Endothelial cell of umbilical vein (primary cell): ENCODE results near the gene DIDO1. TPM values are rescaled to one million over a fixed set of nuclear protein-coding genes. Genes with fewer than 3 reads are reported as not detected.
A peak's percentile ranks its signal among the peaks of the same experiment; 100 is the strongest.

Experiments
- BruUV-seq: library from RNA; stranded (reverse); fragments of 400-500 nt; replicated peaks from 2 replicates; lab custom pipeline; 2021; lab: Mats Ljungman, UMichigan
- CTCF ChIA-PET: fragments of 300-600, 350-600 bp; sonication (Branson Sonifier 250); formaldehyde crosslinking; loops from one replicate; lab custom pipeline; 2021; ENCODE audit warnings: antibody characterized with exemption, inconsistent platforms; lab: Charles Lee
- POLR2A ChIA-PET: fragments of 300-600, 350-600 bp; sonication (Branson Sonifier 250); formaldehyde crosslinking; loops from one replicate; lab custom pipeline; 2021; ENCODE audit warnings: antibody characterized with exemption, inconsistent platforms; lab: Charles Lee
- DNase-seq: peaks from one replicate; pipeline ENCODE4 v3.0.0-alpha.2; 2011; ENCODE audit warnings: low read depth, low spot score
- FAIRE-seq: peaks from 2 replicates; lab custom pipeline; 2011; peaks lifted over from hg19 to GRCh38; lab: Jason Lieb, UNC
- H2AFZ ChIP-seq: 2 replicates; pipeline ENCODE4 v1.6.0; 2012; ENCODE audit warnings: low read depth, low read length, control low read depth, inconsistent platforms
- H3K27ac ChIP-seq: 2 replicates; pipeline ENCODE4 v1.5.1; 2011; ENCODE audit warnings: low read depth, mild to moderate bottlenecking, control low read depth, low read length, moderate library complexity; ENCODE audit not compliant: insufficient read depth
- H3K27me3 ChIP-seq, 2 experiments: 2 replicates each; pipeline versions ENCODE4 v1.6.0 to v1.6.1; 2011; ENCODE audit warnings: low read length in 2 of 2, mixed read lengths in 1 of 2; ENCODE audit not compliant: control insufficient read depth in 2 of 2, insufficient read depth in 2 of 2
- H3K36me3 ChIP-seq, 2 experiments: 2 replicates in 1 of 2; 3 replicates in 1 of 2; pipeline ENCODE4 v1.5.1; 2011; ENCODE audit warnings: low read length in 2 of 2, mild to moderate bottlenecking in 1 of 2, moderate library complexity in 1 of 2; ENCODE audit not compliant: control insufficient read depth in 2 of 2, insufficient read depth in 2 of 2; ENCODE audit errors: extremely low read depth in 1 of 2
- H3K4me1 ChIP-seq: 3 replicates; pipeline ENCODE4 v1.5.1; 2011; ENCODE audit warnings: mild to moderate bottlenecking, low read length; ENCODE audit not compliant: control insufficient read depth, insufficient read depth; ENCODE audit errors: extremely low read depth
- H3K4me2 ChIP-seq: 2 replicates; pipeline ENCODE4 v1.6.1; 2011; ENCODE audit warnings: low read length, control low read depth, mixed read lengths; ENCODE audit not compliant: insufficient read depth
- H3K4me3 ChIP-seq, 3 experiments: fragments of 200-600 bp in 1 of 3; sonication (generic), shearing (Covaris generic) in 1 of 3; replicated peaks in 1 of 3; 2 replicates each; pipeline ENCODE4 v1.5.1; 2011 to 2016; ENCODE audit warnings: control low read depth in 3 of 3, low read length in 3 of 3, mild to moderate bottlenecking in 2 of 3, inconsistent platforms in 1 of 3, low read depth in 1 of 3, moderate library complexity in 1 of 3; ENCODE audit not compliant: insufficient read depth in 1 of 3
- H3K79me2 ChIP-seq: 2 replicates; pipeline ENCODE4 v1.6.0; 2012; ENCODE audit warnings: low read length, inconsistent platforms; ENCODE audit not compliant: control insufficient read depth, insufficient read depth
- H3K9ac ChIP-seq: replicated peaks from 2 replicates; pipeline ENCODE3; 2011; ENCODE audit warnings: low read length, control low read depth; ENCODE audit not compliant: insufficient read depth; ENCODE audit errors: extremely low read depth
- H3K9me1 ChIP-seq: replicated peaks from 3 replicates; pipeline ENCODE4 v1.6.0; 2011; ENCODE audit warnings: mild to moderate bottlenecking, low read length; ENCODE audit not compliant: control insufficient read depth, insufficient read depth; ENCODE audit errors: extremely low read depth
- H3K9me3 ChIP-seq: replicated peaks from 2 replicates; pipeline ENCODE4 v1.5.1; 2012; ENCODE audit warnings: low read length, inconsistent platforms; ENCODE audit not compliant: control insufficient read depth, insufficient read depth
- H4K20me1 ChIP-seq: replicated peaks from 2 replicates; pipeline ENCODE3; 2011; ENCODE audit warnings: mild to moderate bottlenecking, low read length; ENCODE audit not compliant: control insufficient read depth, insufficient read depth; ENCODE audit errors: extremely low read depth
- EZH2 ChIP-seq: IDR thresholded peaks from 2 replicates; pipeline ENCODE4 v1.6.1; 2012; ENCODE audit warnings: borderline replicate concordance, low read depth, mild to moderate bottlenecking, moderate library complexity, low read length, inconsistent platforms; ENCODE audit not compliant: severe bottlenecking
- FOS ChIP-seq: IDR thresholded peaks from 2 replicates; pipeline ENCODE4 v1.6.1; 2011; ENCODE audit warnings: mild to moderate bottlenecking, low read length, moderate library complexity, borderline replicate concordance; ENCODE audit not compliant: insufficient read depth
- GATA2 ChIP-seq: IDR thresholded peaks from 2 replicates; pipeline ENCODE4 v1.7.0; 2011; ENCODE audit warnings: low read depth, mild to moderate bottlenecking, moderate library complexity, mixed read lengths, low read length; ENCODE audit not compliant: insufficient read length, insufficient read depth
- JUN ChIP-seq: IDR thresholded peaks from 2 replicates; pipeline ENCODE4 v1.6.1; 2011; ENCODE audit warnings: borderline replicate concordance, low read depth; ENCODE audit not compliant: insufficient read length, insufficient read depth
- POLR2A ChIP-seq: IDR thresholded peaks from 2 replicates; pipeline ENCODE4 v1.6.1; 2012; ENCODE audit warnings: low read depth, mild to moderate bottlenecking, control low read depth, low read length
- POLR2AphosphoS5 ChIP-seq: IDR thresholded peaks from 2 replicates; pipeline ENCODE4 v1.6.1; 2012; ENCODE audit warnings: low read depth, mild to moderate bottlenecking, control low read depth, low read length, moderate library complexity; ENCODE audit not compliant: insufficient read depth
- dilution Hi-C: fragments of 300-500 bp; cut with MboI; formaldehyde crosslinking; loops from one replicate; pipeline ENCODE4 v1.15.0; 2019; ENCODE audit warnings: low sequenced_read_pairs; ENCODE audit not compliant: extremely low pct_ligation_motif_present
- intact Hi-C: fragments of 100-400 bp; cut with micrococcal nuclease; formaldehyde crosslinking; loops from one replicate; pipeline ENCODE4 v1.10.0; 2022
- polyA plus RNA-seq, 4 experiments: library from polyadenylated mRNA; depleted of rRNA in 3 of 4; stranded (reverse) in 3 of 4; unstranded in 1 of 4; fragments of >200 nt; gene quantifications; 2 replicates each; pipeline versions ENCODE4 v1.2.1 to v1.2.3, GENCODE V29; 2011 to 2012; ENCODE audit warnings: missing spikeins in 1 of 4
- total RNA-seq: library from RNA; stranded (reverse); gene quantifications from 2 replicates; pipeline ENCODE4 v1.2.3, GENCODE V29; 2021
- TF ChIP-seq, protein P1 (sequence below), 2 donors: IDR thresholded peaks; 1 replicate in 1 of 2; 2 replicates in 1 of 2; pipeline ENCODE4 v1.5.1; 2011; ENCODE audit warnings: low read length in 2 of 2, mild to moderate bottlenecking in 2 of 2, moderate library complexity in 2 of 2, control low read depth in 1 of 2, inconsistent platforms in 1 of 2, low read depth in 1 of 2; ENCODE audit not compliant: insufficient read depth in 1 of 2; ENCODE audit errors: extremely low read depth in 1 of 2
- TF ChIP-seq, protein P2 (sequence below): IDR thresholded peaks from 2 replicates; pipeline ENCODE4 v1.6.1; 2011; ENCODE audit not compliant: insufficient read depth, insufficient read length

Gene DIDO1
- total and polyA plus RNA-seq, 2 donors (not counting 3 experiments of a cell fraction or from before 2014, with no cell fraction given): 22.1 to 51.2 TPM

DNA sequence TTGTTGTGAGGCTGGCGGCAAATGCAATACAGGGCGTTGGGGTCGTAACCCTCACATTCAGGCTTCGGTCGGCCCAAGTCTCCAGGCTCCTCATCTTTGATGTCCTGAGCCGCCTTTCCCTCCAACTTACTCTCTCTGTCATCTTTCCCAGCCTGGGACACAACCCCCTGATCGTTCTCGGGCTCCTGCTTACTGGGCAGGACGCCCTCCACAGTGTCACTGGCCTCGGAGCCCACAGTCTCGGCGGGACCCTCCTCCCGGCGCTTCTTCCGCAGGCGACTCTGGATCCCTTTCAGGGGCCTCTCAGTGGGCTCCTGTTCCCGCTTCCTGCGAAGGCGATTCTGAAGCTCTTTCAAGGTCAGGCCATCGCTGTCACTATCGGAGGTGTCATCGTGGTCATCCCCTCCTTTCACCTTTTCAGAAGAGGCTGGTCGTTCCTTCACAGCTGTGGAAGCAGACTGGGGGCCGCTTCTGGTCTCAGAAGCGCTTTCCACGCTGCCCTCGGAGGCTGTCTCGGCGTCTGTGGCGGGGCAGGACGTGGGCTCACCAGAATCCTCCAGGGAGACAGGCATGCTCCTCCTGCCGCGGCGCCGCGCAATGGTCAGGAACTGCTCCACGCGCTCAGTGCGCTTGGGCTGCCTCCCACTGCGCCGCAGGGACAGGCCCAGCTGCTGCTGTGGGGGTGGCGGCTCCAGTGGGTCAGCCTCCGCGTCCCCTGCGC lies 15.4 kb downstream of the DIDO1 start:
- intact Hi-C loops: no loop called here
- TF ChIP-seq JUN (no peak), FOS (no peak), EZH2 (no peak), POLR2AphosphoS5 (no peak), GATA2 (no peak), POLR2A (no peak)
- TF ChIP-seq, protein P1, sequence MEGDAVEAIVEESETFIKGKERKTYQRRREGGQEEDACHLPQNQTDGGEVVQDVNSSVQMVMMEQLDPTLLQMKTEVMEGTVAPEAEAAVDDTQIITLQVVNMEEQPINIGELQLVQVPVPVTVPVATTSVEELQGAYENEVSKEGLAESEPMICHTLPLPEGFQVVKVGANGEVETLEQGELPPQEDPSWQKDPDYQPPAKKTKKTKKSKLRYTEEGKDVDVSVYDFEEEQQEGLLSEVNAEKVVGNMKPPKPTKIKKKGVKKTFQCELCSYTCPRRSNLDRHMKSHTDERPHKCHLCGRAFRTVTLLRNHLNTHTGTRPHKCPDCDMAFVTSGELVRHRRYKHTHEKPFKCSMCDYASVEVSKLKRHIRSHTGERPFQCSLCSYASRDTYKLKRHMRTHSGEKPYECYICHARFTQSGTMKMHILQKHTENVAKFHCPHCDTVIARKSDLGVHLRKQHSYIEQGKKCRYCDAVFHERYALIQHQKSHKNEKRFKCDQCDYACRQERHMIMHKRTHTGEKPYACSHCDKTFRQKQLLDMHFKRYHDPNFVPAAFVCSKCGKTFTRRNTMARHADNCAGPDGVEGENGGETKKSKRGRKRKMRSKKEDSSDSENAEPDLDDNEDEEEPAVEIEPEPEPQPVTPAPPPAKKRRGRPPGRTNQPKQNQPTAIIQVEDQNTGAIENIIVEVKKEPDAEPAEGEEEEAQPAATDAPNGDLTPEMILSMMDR (IDR thresholded peaks at IDR 0.05; ENCODE audit: extremely low read depth in 1 of 2, insufficient read depth in 1 of 2, low read depth in 1 of 2, low read length in 2 of 2): no peak
- TF ChIP-seq, protein P2, sequence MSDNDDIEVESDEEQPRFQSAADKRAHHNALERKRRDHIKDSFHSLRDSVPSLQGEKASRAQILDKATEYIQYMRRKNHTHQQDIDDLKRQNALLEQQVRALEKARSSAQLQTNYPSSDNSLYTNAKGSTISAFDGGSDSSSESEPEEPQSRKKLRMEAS: no peak
- peaks cover 31 to 50% of the 10 kb centered on the region in 2 experiments for H3K36me3 ChIP-seq
- no peaks in the 10 kb centered on the region for H3K4me1 ChIP-seq
- dilution Hi-C loops: no loop called here
- FAIRE-seq (no peak), DNase-seq (no peak)
- H3K79me2 ChIP-seq: peaks cover 84% of the 10 kb centered on the region
- BruUV-seq: TSS peak; percentile 16
- H3K4me3 ChIP-seq: no peak overlapping the region
- no peaks in the 10 kb centered on the region for H3K9me1 ChIP-seq
- H3K27ac ChIP-seq: no peak overlapping the region
- CTCF ChIA-PET: interaction anchor here (1.3 to 1.5 kb wide), 3 partner anchors 9 to 43 kb away, joined by 3 to 8 read pairs (median 4); no protein-coding TSS in a partner anchor
- H3K9ac ChIP-seq: no peak overlapping the region
- POLR2A ChIA-PET: no interaction called here
- H3K27me3 ChIP-seq: no peaks in the 10 kb centered on the region
- H4K20me1 ChIP-seq: no peaks in the 10 kb centered on the region
- H2AFZ ChIP-seq: no peak overlapping the region
- no peak overlapping the region for H3K4me2 ChIP-seq
- H3K9me3 ChIP-seq: no peaks in the 10 kb centered on the region
